Testis (tissue), 3 donors: ENCODE measurements around the gene PLA2G2C. TPM values are rescaled to one million over a fixed set of nuclear protein-coding genes. Genes with fewer than 3 reads are reported as not detected.

Source experiments
- DNase-seq: peaks from one replicate; pipeline ENCODE4 v3.0.0-alpha.2; 2019
- H3K27ac ChIP-seq, 2 donors: fragments of 200-600 bp; sonication (generic); one replicate each; pipeline ENCODE4 v1.5.1; 2019
- H3K27me3 ChIP-seq: fragments of 200-600 bp; sonication (generic); one replicate; pipeline ENCODE4 v1.5.1; 2019
- H3K36me3 ChIP-seq: fragments of 200-600 bp; sonication (generic); one replicate; pipeline ENCODE4 v1.5.1; 2017; ENCODE audit warnings: low read depth; ENCODE audit errors: missing control alignments
- H3K4me1 ChIP-seq: fragments of 200-600 bp; sonication (generic); one replicate; pipeline ENCODE4 v1.5.1; 2019
- H3K4me3 ChIP-seq, 2 donors: fragments of 200-600 bp; sonication (generic); one replicate each; pipeline ENCODE4 v1.5.1; 2017 to 2019
- H3K9me3 ChIP-seq: fragments of 200-600 bp; sonication (generic); one replicate; pipeline ENCODE4 v1.5.1; 2017
- POLR2A ChIP-seq: fragments of 450-650 bp; IDR thresholded peaks from one replicate; pipeline ENCODE4 v1.6.1; 2017; ENCODE audit warnings: antibody characterized with exemption, mild to moderate bottlenecking, moderate library complexity
- WGBS, 2 donors: methylation state at CpG; one replicate each; pipeline ENCODE4 v1.1.5; 2018; 5-methylcytosine and 5-hydroxymethylcytosine counted together
- intact Hi-C: fragments of 100-400 bp; cut with DNase I; formaldehyde crosslinking; loops from one replicate; pipeline ENCODE4 v1.15.1; 2023; ENCODE audit warnings: low total_unique reads
- polyA plus RNA-seq: library from polyadenylated mRNA; stranded (reverse); fragments of 350-450 nt; fragmentation: Illumina TruSeq; extraction: RNeasy Lipid Tissue Mini Kit (QIAGEN cat#74804); gene quantifications from one replicate; pipeline ENCODE4 v1.2.3, GENCODE V29; 2014; ENCODE audit warnings: low read depth, low replicate concordance; ENCODE audit not compliant: insufficient read depth
- total RNA-seq, 2 donors: library from RNA; depleted of rRNA; stranded (reverse); fragments of >200 nt; gene quantifications; one replicate each; pipeline ENCODE4 v1.2.3, GENCODE V29; 2016
- TF ChIP-seq, protein P1 (sequence below), 3 experiments: fragments of 450-650 bp in 2 of 3; fragments of 200-600 bp in 1 of 3; sonication (generic) in 1 of 3; IDR thresholded peaks; one replicate each; pipeline ENCODE4 v1.5.1; 2016 to 2019; ENCODE audit warnings: antibody characterized with exemption in 3 of 3, mild to moderate bottlenecking in 2 of 3, moderate library complexity in 1 of 3

The PLA2G2C gene
- total and polyA plus RNA-seq, 3 donors from 2014 or later, result 0.31 to 1.1 (median 0.47) TPM

DNA sequence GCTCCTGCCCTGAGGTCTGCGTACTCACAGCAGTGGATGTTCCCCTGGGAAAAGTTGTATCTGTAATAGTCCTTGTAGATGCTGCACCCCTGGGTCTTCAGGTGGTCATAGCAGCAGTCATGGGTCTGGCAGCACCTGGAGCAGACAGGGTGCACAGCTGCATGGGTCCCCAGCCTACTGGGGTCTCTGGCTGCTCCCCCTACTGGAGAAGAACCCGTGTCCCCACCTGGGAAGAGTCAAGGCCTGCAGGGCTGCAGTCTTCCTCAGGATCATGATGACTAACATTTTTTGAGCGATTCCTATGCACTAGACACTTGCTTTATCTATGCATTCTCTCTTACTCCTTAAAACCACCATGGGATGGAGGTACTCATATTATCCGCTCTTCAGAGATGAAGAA lies 70.8 kb downstream of the PLA2G2C start:
- TF ChIP-seq, protein P1, sequence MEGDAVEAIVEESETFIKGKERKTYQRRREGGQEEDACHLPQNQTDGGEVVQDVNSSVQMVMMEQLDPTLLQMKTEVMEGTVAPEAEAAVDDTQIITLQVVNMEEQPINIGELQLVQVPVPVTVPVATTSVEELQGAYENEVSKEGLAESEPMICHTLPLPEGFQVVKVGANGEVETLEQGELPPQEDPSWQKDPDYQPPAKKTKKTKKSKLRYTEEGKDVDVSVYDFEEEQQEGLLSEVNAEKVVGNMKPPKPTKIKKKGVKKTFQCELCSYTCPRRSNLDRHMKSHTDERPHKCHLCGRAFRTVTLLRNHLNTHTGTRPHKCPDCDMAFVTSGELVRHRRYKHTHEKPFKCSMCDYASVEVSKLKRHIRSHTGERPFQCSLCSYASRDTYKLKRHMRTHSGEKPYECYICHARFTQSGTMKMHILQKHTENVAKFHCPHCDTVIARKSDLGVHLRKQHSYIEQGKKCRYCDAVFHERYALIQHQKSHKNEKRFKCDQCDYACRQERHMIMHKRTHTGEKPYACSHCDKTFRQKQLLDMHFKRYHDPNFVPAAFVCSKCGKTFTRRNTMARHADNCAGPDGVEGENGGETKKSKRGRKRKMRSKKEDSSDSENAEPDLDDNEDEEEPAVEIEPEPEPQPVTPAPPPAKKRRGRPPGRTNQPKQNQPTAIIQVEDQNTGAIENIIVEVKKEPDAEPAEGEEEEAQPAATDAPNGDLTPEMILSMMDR (IDR thresholded peaks at IDR 0.05), result no peak
- TF ChIP-seq POLR2A, result no peak
- H3K27ac ChIP-seq, result no peak overlapping the region
- no peaks in the 10 kb centered on the region for H3K27me3 ChIP-seq
- no peaks in the 10 kb centered on the region for H3K9me3 ChIP-seq
- intact Hi-C loops, result no loop called here
- no peak overlapping the region for H3K4me3 ChIP-seq
- H3K4me1 ChIP-seq, result no peaks in the 10 kb centered on the region
- 90 to 94% methylated on average over 4 of the region's 4 CpGs for WGBS, 2 donors
- DNase-seq, result no peak
- H3K36me3 ChIP-seq, result no peaks in the 10 kb centered on the region

DNA sequence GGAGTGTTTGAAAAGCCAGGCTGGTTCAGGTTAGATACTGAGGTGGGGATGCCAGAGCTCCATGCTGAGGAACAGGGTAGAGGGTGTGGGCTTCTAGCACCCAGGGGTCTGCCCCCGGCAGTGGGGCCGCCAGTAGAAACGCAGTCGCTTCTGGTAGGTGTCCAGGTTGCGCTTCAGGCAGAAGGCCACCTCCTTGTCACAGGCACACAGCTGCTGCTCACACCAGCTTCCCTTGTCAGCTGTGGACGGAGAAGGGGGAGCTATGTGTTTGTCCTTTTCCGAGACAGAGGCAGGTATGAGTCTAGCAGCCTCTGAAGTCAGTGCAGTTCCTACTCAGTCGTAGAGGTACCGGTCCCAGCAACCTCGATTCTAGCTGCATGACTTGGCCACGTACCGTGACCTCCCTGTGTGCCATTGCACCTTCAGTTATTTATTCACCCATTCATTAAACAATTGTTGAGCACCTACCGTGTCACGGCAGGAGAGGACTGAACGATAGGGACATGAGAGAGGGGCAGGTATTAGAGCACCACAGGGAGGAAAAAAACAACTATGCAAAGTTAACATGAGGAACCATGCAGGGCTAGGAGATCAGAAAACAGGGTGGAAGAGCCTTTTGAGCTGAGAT lies 72.2 kb downstream of the PLA2G2C start:
- intact Hi-C loops, result no loop called here
- 85 to 86% methylated on average over 15 of the region's 15 CpGs for WGBS, 2 donors
- Histone ChIP-seq H3K36me3 (no peaks in the 10 kb centered on the region), H3K27ac (no peak overlapping the region), H3K9me3 (no peaks in the 10 kb centered on the region), H3K27me3 (no peaks in the 10 kb centered on the region), H3K4me3 (no peak overlapping the region), H3K4me1 (peaks cover under 1% of the 10 kb centered on the region)
- no peak for TF ChIP-seq POLR2A
- TF ChIP-seq, protein P1 (IDR thresholded peaks at IDR 0.05), result no peak
- no peak for DNase-seq

Other genes with a start within 250 kb of the PLA2G2C start
- gene PLA2G2A, start 206.9 kb downstream of the PLA2G2C start, total RNA-seq, result 1 to 10 TPM; 7.1 to 8.3 TPM
- gene PLA2G2A, start 206.9 kb downstream of the PLA2G2C start, polyA plus RNA-seq, result 60.8 TPM
- 10 to 100 TPM; 19.8 to 21.2 TPM for gene PLA2G5, start 116.3 kb downstream of the PLA2G2C start, total RNA-seq
- 17.6 TPM for gene PLA2G5, start 116.3 kb downstream of the PLA2G2C start, polyA plus RNA-seq
- gene PLA2G2D, start 67.0 kb downstream of the PLA2G2C start, total RNA-seq, result under 1 TPM in 1 of 2 donors, not detected in 1; 0.16 TPM
- 3.7 TPM for gene PLA2G2D, start 67.0 kb downstream of the PLA2G2C start, polyA plus RNA-seq
- not detected for gene PLA2G2F, start 47.2 kb downstream of the PLA2G2C start, total RNA-seq
- not detected for gene PLA2G2F, start 47.2 kb downstream of the PLA2G2C start, polyA plus RNA-seq
- 10 to 100 TPM; 18.2 to 23.7 TPM for gene UBXN10, start 422 bp downstream of the PLA2G2C start, total RNA-seq
- 43.7 TPM for gene UBXN10, start 422 bp downstream of the PLA2G2C start, polyA plus RNA-seq
- 10 to 100 TPM; 13.1 to 23.0 TPM for gene VWA5B1, start 104.4 kb upstream of the PLA2G2C start, total RNA-seq
- gene VWA5B1, start 104.4 kb upstream of the PLA2G2C start, polyA plus RNA-seq, result 16.2 TPM